ENCODE data around the gene COL5A2.

- TF ChIP-seq CTCF (IDR thresholded peaks at IDR 0.05) (no peak), POLR2A (IDR thresholded peaks at IDR 0.05) (no peak)
Measured at GRCh38 chr2:189226017-189226416, 46.5 kb upstream of the COL5A2 start.
